Mucosa of rectum (tissue), 2 donors: ENCODE measurements around the gene VSIG1.

Source experiments
- H3K27ac ChIP-seq, 2 donors: one replicate each; pipeline ENCODE4 v1.7.0; 2013; ENCODE audit warnings: inconsistent platforms in 2 of 2, low read depth in 2 of 2, low read length in 2 of 2
- H3K27me3 ChIP-seq, 2 donors: one replicate each; pipeline ENCODE4 v1.7.0; 2013; ENCODE audit warnings: low read length in 2 of 2; ENCODE audit not compliant: control insufficient read depth in 2 of 2, insufficient read depth in 2 of 2
- H3K36me3 ChIP-seq, 2 donors: one replicate each; pipeline ENCODE4 v1.7.0; 2013; ENCODE audit warnings: low read length in 2 of 2; ENCODE audit not compliant: control insufficient read depth in 2 of 2, insufficient read depth in 2 of 2
- H3K4me1 ChIP-seq, 2 donors: one replicate each; pipeline ENCODE4 v1.7.0; 2013; ENCODE audit warnings: low read length in 2 of 2, mild to moderate bottlenecking in 1 of 2; ENCODE audit not compliant: control insufficient read depth in 2 of 2, insufficient read depth in 2 of 2
- H3K4me3 ChIP-seq, 2 donors: one replicate each; pipeline ENCODE4 v1.7.0; 2013; ENCODE audit warnings: low read length in 2 of 2
- H3K9ac ChIP-seq, 2 donors: one replicate each; pipeline ENCODE4 v1.7.0; 2013; ENCODE audit warnings: low read length in 2 of 2, low read depth in 1 of 2, mild to moderate bottlenecking in 1 of 2
- H3K9me3 ChIP-seq, 2 donors: one replicate each; pipeline ENCODE4 v1.7.0; 2013; ENCODE audit warnings: low read length in 2 of 2; ENCODE audit not compliant: control insufficient read depth in 2 of 2
- donor health status: healthy.
- donor health status: Normal muscosa, but diverticular disease.

VSIG1 gene

GRCh38 chrX:108123591-108124366, 78.9 kb downstream of the VSIG1 start:
- H3K27me3 ChIP-seq, result no peaks in the 10 kb centered on the region
- no peak overlapping the region for H3K9ac ChIP-seq
- H3K9me3 ChIP-seq, result no peaks in the 10 kb centered on the region
- no peaks in the 10 kb centered on the region for H3K4me1 ChIP-seq
- H3K27ac ChIP-seq, result no peak overlapping the region
- no peak overlapping the region for H3K4me3 ChIP-seq
- H3K36me3 ChIP-seq, result no peaks in the 10 kb centered on the region

DNA sequence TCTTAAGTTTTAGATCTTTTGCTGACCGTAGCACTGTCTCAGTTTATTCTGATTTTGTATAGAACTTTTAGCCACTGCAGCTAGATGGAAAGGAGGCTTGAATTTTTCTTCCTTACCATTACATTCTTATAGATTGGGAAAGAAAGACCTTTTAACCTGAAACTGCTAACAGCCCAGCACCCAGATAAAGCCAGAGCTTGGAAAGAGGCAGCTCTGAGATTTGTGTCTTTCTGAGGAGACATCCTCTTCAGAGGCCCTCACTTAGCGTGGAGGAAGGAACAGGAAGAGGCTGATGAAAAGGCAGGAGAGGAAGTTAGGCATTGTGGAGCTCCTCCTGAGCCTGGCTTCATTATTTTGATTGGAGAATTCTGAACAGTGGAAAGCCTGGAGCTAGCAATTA, 81.8 kb downstream of the VSIG1 start:
- no peak overlapping the region for H3K9ac ChIP-seq
- H3K4me3 ChIP-seq, result no peak overlapping the region
- H3K36me3 ChIP-seq, result no peaks in the 10 kb centered on the region
- no peaks in the 10 kb centered on the region for H3K4me1 ChIP-seq
- no peaks in the 10 kb centered on the region for H3K9me3 ChIP-seq
- H3K27ac ChIP-seq, result no peak overlapping the region
- no peaks in the 10 kb centered on the region for H3K27me3 ChIP-seq

DNA sequence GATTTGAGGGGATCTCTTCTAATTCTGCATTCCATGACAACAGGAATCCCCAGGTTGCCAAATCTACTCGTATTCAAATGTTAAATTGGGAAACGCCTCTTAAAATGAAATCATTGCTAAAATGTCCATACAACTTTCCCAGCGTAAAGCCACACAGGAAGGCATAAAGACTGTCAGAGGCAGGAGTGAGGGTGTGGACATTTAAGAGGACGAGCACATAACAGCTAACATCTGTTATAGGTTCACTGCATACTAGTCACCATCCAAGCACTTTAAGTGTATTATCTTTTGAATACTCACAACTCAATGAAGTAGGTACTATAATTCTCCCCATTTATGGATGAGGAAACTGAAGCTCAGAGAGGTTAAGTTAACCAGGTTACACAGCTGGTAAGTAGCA, 82.3 kb downstream of the VSIG1 start:
- Histone ChIP-seq H3K9ac (no peak overlapping the region), H3K27me3 (no peaks in the 10 kb centered on the region), H3K4me1 (no peaks in the 10 kb centered on the region), H3K36me3 (no peaks in the 10 kb centered on the region), H3K9me3 (no peaks in the 10 kb centered on the region), H3K4me3 (no peak overlapping the region), H3K27ac (no peak overlapping the region)
